ENCODE results near the gene TSPO. TPM values are rescaled to one million over a fixed set of nuclear protein-coding genes. Genes with fewer than 3 reads are reported as not detected.

TSPO gene
- total RNA-seq, 1 donor from 2014 or later = 126 TPM

GRCh38 chr22:43154887-43155536, 3.7 kb downstream of the TSPO start:
- no peak overlapping the region for H3K4me3 Mint-ChIP-seq (ENCODE audit: low read depth)
- H3K27me3 Mint-ChIP-seq (ENCODE audit: low read depth) = no peaks in the 10 kb centered on the region
- intact Hi-C loops (cut with micrococcal nuclease) = loop anchor here (5.0 kb wide), 1 partner anchor 32 kb away; the partner anchor contains the start of gene TTLL12
- no peak for DNase-seq (ENCODE audit: low spot score)
- peaks cover 5% of the 10 kb centered on the region for H3K36me3 Mint-ChIP-seq (ENCODE audit: low read depth)
- H3K9me3 Mint-ChIP-seq = no peaks in the 10 kb centered on the region
- H3K27ac Mint-ChIP-seq = no peak overlapping the region
- peaks cover 10% of the 10 kb centered on the region for H3K4me1 Mint-ChIP-seq (ENCODE audit: low read depth)

- Mint-ChIP-seq H3K4me3 (ENCODE audit: low read depth) (no peak overlapping the region), H3K27me3 (ENCODE audit: low read depth) (no peaks in the 10 kb centered on the region), H3K9me3 (no peaks in the 10 kb centered on the region), H3K4me1 (ENCODE audit: low read depth) (peaks cover 6% of the 10 kb centered on the region), H3K27ac (no peak overlapping the region), H3K36me3 (ENCODE audit: low read depth) (peaks cover 9% of the 10 kb centered on the region)
- intact Hi-C loops (cut with micrococcal nuclease) = no loop called here
- DNase-seq (ENCODE audit: low spot score) = no peak
Observed at GRCh38 chr22:43155789-43156188, 4.4 kb downstream of the TSPO start.

GRCh38 chr22:43156413-43156812, 5.1 kb downstream of the TSPO start:
- Mint-ChIP-seq H3K4me1 (ENCODE audit: low read depth) (peaks cover 2% of the 10 kb centered on the region), H3K4me3 (ENCODE audit: low read depth) (no peak overlapping the region)

DNA sequence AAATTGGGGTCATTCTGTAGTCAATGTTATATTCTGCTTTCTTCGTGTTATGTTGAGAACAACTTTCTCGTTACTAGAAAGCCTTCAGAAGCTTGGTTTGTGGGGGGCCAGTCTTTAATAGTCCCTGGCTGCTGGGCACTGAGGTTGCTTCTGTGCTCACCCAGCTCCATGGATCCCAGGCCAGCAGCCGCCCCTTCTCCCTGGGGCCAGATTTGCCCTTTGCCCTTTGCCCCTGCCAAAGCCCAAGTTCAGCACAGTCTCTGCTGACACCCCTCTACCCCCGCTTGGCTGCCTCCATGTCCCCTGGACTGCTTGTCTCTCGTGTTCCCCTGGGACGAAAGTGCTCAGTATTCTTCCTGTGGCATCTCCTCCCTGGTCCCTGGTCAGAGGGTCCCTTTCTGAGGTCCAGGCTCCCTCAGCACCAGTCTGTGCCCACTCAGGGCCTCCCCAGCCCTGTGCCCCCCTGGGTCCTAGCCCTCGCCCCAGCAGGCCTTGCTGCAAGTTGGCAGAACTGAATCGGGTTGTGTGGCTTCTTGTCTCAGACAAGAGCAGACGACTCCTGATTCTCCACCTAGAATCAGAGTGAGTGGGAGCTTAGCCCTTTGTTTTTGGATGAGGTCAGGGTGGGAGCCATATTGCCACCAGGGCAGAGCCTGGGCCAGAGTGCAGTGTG, 6.7 kb downstream of the TSPO start:
- no peak overlapping the region for H3K27ac Mint-ChIP-seq
- H3K27me3 Mint-ChIP-seq (ENCODE audit: low read depth) = no peaks in the 10 kb centered on the region
- intact Hi-C loops (cut with micrococcal nuclease) = no loop called here

More at GRCh38 chr22:43156413-43156812, 5.1 kb downstream of the TSPO start:
- Mint-ChIP-seq H3K27ac (no peak overlapping the region), H3K27me3 (ENCODE audit: low read depth) (no peaks in the 10 kb centered on the region), H3K36me3 (ENCODE audit: low read depth) (peaks cover 7% of the 10 kb centered on the region), H3K9me3 (no peaks in the 10 kb centered on the region)
- no peak for DNase-seq (ENCODE audit: low spot score)
- intact Hi-C loops (cut with micrococcal nuclease) = no loop called here

DNA sequence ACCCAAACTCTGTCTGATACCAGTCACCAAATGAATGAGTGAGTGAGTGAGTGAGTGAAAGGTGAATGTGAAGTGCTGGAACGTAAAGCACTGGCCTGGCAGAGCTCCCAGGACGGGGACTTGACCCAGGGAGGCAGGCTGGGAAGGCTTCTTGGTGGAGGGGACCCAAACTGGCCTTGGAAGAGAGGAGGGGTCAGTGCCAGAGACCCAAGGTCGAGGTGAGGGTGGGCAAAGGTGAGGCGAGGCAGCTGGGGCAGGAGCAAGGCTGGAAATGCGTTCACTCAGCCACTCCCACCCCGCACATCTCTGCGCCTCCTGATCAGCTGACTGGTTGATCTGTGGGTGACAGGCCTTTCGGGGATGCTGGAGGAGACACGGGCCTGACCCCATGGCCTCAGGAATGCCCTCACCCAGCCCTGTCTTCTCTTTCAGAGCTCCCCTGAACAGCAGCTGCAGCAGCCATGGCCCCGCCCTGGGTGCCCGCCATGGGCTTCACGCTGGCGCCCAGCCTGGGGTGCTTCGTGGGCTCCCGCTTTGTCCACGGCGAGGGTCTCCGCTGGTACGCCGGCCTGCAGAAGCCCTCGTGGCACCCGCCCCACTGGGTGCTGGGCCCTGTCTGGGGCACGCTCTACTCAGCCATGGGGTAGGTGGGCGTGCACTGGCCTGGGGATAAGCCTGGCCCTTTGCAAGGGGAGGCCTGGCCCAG, 7.6 kb downstream of the TSPO start:
- Mint-ChIP-seq H3K9me3 (no peaks in the 10 kb centered on the region), H3K27ac (no peak overlapping the region), H3K27me3 (ENCODE audit: low read depth) (no peaks in the 10 kb centered on the region), H3K4me3 (ENCODE audit: low read depth) (no peak overlapping the region), H3K4me1 (ENCODE audit: low read depth) (no peaks in the 10 kb centered on the region), H3K36me3 (ENCODE audit: low read depth) (peaks cover 3% of the 10 kb centered on the region)
- DNase-seq (ENCODE audit: low spot score) = no peak
- intact Hi-C loops (cut with micrococcal nuclease) = no loop called here

More for the DNA sequence above, 6.7 kb downstream of the TSPO start:
- H3K9me3 Mint-ChIP-seq = no peaks in the 10 kb centered on the region
- no peak for DNase-seq (ENCODE audit: low spot score)
- peaks cover under 1% of the 10 kb centered on the region for H3K4me1 Mint-ChIP-seq (ENCODE audit: low read depth)
- H3K4me3 Mint-ChIP-seq (ENCODE audit: low read depth) = no peak overlapping the region
- peaks cover 5% of the 10 kb centered on the region for H3K36me3 Mint-ChIP-seq (ENCODE audit: low read depth)

GRCh38 chr22:43159484-43160178, 8.3 kb downstream of the TSPO start:
- Mint-ChIP-seq H3K36me3 (ENCODE audit: low read depth) (peaks cover 3% of the 10 kb centered on the region), H3K4me1 (ENCODE audit: low read depth) (no peaks in the 10 kb centered on the region), H3K9me3 (no peaks in the 10 kb centered on the region), H3K27ac (no peak overlapping the region), H3K27me3 (ENCODE audit: low read depth) (no peaks in the 10 kb centered on the region), H3K4me3 (ENCODE audit: low read depth) (no peak overlapping the region)
- DNase-seq (ENCODE audit: low spot score) = no peak
- intact Hi-C loops (cut with micrococcal nuclease) = no loop called here

GRCh38 chr22:43160497-43161126, 9.3 kb downstream of the TSPO start:
- H3K36me3 Mint-ChIP-seq (ENCODE audit: low read depth) = peaks cover 3% of the 10 kb centered on the region
- H3K4me3 Mint-ChIP-seq (ENCODE audit: low read depth) = no peak overlapping the region
- no peaks in the 10 kb centered on the region for H3K9me3 Mint-ChIP-seq
- no peaks in the 10 kb centered on the region for H3K27me3 Mint-ChIP-seq (ENCODE audit: low read depth)
- H3K27ac Mint-ChIP-seq = no peak overlapping the region
- no peak for DNase-seq (ENCODE audit: low spot score)
- intact Hi-C loops (cut with micrococcal nuclease) = no loop called here
- no peaks in the 10 kb centered on the region for H3K4me1 Mint-ChIP-seq (ENCODE audit: low read depth)

DNA sequence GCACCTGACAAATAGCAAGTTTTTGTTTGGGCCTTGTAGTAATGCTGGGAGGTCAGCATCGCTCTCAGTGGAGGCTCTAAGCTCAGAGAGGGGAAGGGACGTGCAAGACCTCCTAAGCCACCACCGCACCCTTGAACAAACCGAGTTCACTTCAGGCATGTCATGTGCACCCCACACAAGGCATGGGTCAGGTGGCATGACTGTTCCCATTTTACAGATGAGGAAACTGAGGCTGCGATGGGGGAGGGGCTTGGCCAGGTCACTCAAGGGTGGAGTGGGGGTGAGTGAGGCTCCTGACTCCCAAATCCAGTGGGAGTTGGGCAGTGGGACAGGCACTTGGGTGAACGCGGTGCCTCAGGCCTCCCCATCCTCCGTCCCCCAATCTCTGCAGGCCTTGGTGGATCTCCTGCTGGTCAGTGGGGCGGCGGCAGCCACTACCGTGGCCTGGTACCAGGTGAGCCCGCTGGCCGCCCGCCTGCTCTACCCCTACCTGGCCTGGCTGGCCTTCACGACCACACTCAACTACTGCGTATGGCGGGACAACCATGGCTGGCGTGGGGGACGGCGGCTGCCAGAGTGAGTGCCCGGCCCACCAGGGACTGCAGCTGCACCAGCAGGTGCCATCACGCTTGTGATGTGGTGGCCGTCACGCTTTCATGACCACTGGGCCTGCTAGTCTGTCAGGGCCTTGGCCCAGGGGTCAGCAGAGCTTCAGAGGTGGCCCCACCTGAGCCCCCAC, 11.2 kb downstream of the TSPO start:
- no peak overlapping the region for H3K4me3 Mint-ChIP-seq (ENCODE audit: low read depth)

GRCh38 chr22:43163241-43163795, 12.0 kb downstream of the TSPO start:
- DNase-seq (ENCODE audit: low spot score) = no peak
- H3K4me1 Mint-ChIP-seq (ENCODE audit: low read depth) = no peaks in the 10 kb centered on the region

More for the DNA sequence above, 11.2 kb downstream of the TSPO start:
- H3K4me1 Mint-ChIP-seq (ENCODE audit: low read depth) = no peaks in the 10 kb centered on the region
- H3K36me3 Mint-ChIP-seq (ENCODE audit: low read depth) = peaks cover 5% of the 10 kb centered on the region
- H3K27ac Mint-ChIP-seq = no peak overlapping the region
- H3K27me3 Mint-ChIP-seq (ENCODE audit: low read depth) = no peaks in the 10 kb centered on the region
- no peak for DNase-seq (ENCODE audit: low spot score)
- intact Hi-C loops (cut with micrococcal nuclease) = no loop called here
- no peaks in the 10 kb centered on the region for H3K9me3 Mint-ChIP-seq

DNA sequence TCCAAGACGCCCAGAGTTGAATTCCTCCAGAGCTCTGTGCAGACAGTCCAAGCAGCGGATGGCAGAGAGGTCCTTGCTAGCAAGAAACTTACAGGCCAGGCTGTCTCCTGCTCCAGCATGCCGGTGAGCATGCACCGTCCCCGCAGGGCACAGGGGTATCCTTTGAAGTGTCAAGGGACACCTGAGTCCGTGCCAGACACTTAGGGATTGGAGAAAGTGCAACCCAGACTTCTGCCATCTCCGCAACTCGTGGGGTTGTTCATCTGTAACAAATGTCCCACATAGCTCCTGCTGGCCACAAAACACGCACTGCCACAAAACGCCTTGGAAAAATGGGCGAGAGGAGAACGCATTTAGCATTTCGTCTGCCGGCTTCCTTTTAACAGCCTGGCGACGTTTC, 13.3 kb downstream of the TSPO start:
- no peak for DNase-seq (ENCODE audit: low spot score)
- no peaks in the 10 kb centered on the region for H3K4me1 Mint-ChIP-seq (ENCODE audit: low read depth)
- intact Hi-C loops (cut with micrococcal nuclease) = no loop called here
- peaks cover 17% of the 10 kb centered on the region for H3K36me3 Mint-ChIP-seq (ENCODE audit: low read depth)
- H3K27me3 Mint-ChIP-seq (ENCODE audit: low read depth) = no peaks in the 10 kb centered on the region
- H3K9me3 Mint-ChIP-seq = no peaks in the 10 kb centered on the region
- H3K27ac Mint-ChIP-seq = no peak overlapping the region
- H3K4me3 Mint-ChIP-seq (ENCODE audit: low read depth) = no peak overlapping the region

More at GRCh38 chr22:43163241-43163795, 12.0 kb downstream of the TSPO start:
- H3K27me3 Mint-ChIP-seq (ENCODE audit: low read depth) = no peaks in the 10 kb centered on the region
- no peak overlapping the region for H3K27ac Mint-ChIP-seq
- intact Hi-C loops (cut with micrococcal nuclease) = no loop called here
- H3K4me3 Mint-ChIP-seq (ENCODE audit: low read depth) = no peak overlapping the region
- no peaks in the 10 kb centered on the region for H3K9me3 Mint-ChIP-seq
- peaks cover 11% of the 10 kb centered on the region for H3K36me3 Mint-ChIP-seq (ENCODE audit: low read depth)

DNA sequence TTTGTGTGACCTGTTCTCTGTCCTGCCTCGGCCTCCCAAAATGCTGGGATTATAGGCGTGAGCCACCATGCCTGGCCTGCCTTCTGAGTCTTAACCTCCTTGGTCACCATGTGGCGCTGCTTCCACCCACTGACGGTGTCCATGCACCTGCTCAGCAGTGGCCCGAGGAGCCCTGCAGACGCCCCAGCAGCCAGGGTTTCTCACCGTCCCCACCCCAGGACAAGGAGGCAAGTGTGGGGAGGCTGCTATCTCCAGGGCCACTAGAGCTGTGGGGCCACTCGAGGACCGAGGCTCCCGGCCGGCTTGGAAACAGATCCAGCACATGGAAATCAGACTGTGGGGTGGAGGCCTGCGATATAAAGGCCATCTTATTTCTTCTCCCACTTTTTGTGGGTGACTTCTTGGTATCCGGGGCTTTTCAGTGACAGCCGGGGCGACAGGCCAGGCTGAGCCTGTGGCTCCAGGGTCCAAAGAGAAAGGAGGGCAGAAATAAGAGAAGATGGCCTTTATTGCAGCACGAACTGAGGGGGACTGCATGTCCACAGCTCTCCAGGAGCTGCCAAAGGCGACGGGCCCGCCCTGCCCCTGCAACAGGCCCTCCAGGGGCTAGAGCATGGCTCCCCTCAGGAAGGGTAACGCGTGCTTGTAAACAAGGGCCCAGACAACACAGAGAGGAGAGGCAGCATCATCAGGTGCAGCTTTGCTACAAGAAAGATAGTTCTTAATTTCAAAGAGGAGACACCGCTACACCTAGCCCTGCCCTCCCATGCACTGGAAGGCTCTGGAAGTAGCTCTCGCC, 15.0 kb downstream of the TSPO start:
- Mint-ChIP-seq H3K36me3 (ENCODE audit: low read depth) (peaks cover 25% of the 10 kb centered on the region), H3K4me1 (ENCODE audit: low read depth) (no peaks in the 10 kb centered on the region), H3K9me3 (no peaks in the 10 kb centered on the region), H3K27me3 (ENCODE audit: low read depth) (no peaks in the 10 kb centered on the region), H3K27ac (no peak overlapping the region), H3K4me3 (ENCODE audit: low read depth) (no peak overlapping the region)
- DNase-seq (ENCODE audit: low spot score) = no peak
- intact Hi-C loops (cut with micrococcal nuclease) = no loop called here
